Muscle of arm (tissue), 12 donors: ENCODE results near the gene GNAZ. TPM values are rescaled to one million over a fixed set of nuclear protein-coding genes. Genes with fewer than 3 reads are reported as not detected.

ENCODE experiments used
- DNase-seq: peaks from one replicate; pipeline ENCODE4 v3.0.0-alpha.2; 2013
- polyA plus RNA-seq, 12 donors: library from polyadenylated mRNA; unstranded; fragments of 120-200 nt; gene quantifications; one replicate each; pipeline ENCODE4 v1.2.1, GENCODE V29; 2013; ENCODE audit not compliant: insufficient read length in 12 of 12

GNAZ gene
- polyA plus RNA-seq, 12 donors, result 2.3 to 5.2 (median 3.1) TPM; not detected in 1

- DNase-seq, result no peak
Measured at GRCh38 chr22:23153994-23154393, 83.7 kb downstream of the GNAZ start.

- DNase-seq, result no peak
Measured at GRCh38 chr22:23154461-23154860, 84.1 kb downstream of the GNAZ start.

- DNase-seq, result no peak
Measured at GRCh38 chr22:23155143-23155542, 84.8 kb downstream of the GNAZ start.

DNA sequence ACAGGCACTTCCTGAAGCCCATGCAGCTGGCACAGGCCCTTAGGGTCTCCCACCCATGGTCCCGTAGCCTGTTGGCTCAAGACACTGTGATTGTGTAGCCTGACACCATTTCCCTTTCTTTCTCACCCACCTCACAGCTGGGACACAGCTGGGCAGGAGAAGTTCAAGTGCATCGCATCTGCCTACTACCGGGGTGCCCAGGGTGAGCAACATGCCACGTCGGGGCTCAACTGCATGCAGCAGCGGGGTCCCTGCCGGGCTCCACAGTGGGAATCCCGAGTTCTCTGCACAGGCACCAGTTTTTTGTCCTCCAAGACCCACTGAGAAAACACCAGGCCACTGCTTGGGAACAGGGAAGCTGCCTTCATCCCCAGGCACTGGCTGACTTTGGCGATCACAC lies 85.5 kb downstream of the GNAZ start:
- DNase-seq, result no peak

DNA sequence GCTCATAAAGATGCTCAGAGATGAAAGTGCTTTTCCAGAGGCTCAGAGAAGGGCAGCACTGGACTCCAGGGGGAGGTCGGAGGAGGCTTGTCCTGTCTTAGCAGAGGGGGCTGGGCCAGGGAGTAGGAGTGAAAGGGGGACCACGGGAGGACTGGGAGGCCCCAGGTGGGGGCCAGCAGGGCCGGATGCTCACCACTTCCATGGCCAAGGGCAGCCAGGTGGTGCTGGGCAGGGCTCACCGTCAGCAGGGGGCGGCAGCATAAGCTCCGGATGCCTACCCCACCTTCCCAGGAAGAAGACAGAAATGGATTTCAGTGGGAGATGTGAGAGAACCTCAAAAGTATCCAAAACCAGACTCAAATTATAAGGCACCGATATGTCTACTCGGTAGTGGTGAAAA lies 86.0 kb downstream of the GNAZ start:
- DNase-seq, result no peak

- no peak for DNase-seq
Measured at GRCh38 chr22:23157560-23158515, 87.5 kb downstream of the GNAZ start.

GRCh38 chr22:23158516-23159290 lies 88.4 kb downstream of the GNAZ start:
- DNase-seq, result no peak

GRCh38 chr22:23159291-23159630 lies 88.9 kb downstream of the GNAZ start:
- no peak for DNase-seq

GRCh38 chr22:23161029-23161428 lies 90.7 kb downstream of the GNAZ start:
- no peak for DNase-seq

GRCh38 chr22:23161574-23161973 lies 91.3 kb downstream of the GNAZ start:
- no peak for DNase-seq

DNA sequence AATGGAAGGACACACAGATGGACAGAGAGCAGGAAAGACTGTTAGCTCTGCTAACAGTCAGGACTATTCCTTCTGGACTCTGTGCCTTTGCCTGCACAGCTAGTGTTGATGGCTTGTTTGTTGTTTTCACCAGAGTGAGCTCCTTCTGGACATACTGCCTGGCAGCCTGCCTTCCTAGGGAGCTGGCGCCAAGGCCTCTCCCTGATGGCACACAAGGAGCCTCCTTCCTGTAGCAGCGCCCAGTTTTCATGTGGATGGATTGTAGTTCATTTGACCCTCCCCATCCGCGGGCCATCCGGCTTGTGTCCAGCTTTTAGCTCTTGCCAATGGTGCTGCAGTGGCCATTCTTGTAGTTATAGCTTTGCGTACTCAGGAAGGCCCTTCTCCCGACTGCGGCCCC lies 93.3 kb downstream of the GNAZ start:
- no peak for DNase-seq

GRCh38 chr22:23164091-23164490 lies 93.8 kb downstream of the GNAZ start:
- DNase-seq, result no peak

DNA sequence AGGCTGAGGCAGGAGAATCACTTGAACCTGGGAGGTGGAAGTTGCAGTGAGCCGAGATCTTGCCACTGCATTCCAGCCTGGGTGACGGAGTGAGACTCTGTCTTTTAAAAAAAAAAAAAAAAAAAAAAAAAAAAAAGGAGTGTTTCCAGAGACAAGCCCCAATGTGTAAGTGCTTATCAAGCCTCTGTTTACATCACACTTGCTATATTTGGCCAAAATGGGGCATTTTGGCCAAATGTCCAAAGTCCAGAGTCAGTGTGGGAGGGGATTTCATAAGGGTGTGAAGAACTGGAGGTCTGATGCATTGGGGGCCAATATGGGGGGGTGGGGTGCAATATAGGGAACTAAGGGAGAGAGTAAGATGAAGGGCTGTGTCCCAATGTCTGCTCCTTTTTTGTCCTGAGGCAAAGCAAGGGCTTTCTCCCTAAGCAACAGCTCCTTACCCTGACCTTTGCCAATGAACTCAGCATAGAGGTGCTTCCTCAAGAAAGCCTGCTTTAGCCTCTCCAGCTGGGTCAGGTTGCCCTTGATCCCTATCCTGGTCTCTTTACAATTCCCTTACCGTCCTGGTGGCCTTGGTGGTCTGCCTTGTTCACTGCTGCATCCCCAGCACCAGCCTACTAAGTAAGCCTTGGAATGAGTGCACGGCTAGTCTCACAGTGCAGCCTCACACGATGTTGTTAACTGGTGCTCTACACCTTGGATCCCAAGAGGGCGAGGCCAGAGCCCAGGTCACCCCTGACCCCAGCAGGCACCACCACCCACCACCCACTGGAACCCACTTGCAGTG lies 95.9 kb downstream of the GNAZ start:
- no peak for DNase-seq

- no peak for DNase-seq
Measured at GRCh38 chr22:23166841-23167616, 96.7 kb downstream of the GNAZ start.

GRCh38 chr22:23168391-23169042 lies 98.2 kb downstream of the GNAZ start:
- no peak for DNase-seq

- DNase-seq, result no peak
Measured at GRCh38 chr22:23169043-23169406, 98.7 kb downstream of the GNAZ start.
